HG03432 (cell line): ENCODE data around the gene GBF1.
"Not testable (repeated sequence)": the region's sequence is repeated elsewhere in the genome, so short reads cannot be mapped to it uniquely, and the experiment has no call there.

Experiments
- ATAC-seq: cut with Tn5 transposase; IDR thresholded peaks from one replicate; pipeline ENCODE4 v1.9.1; 2021; ENCODE audit warnings: mild to moderate bottlenecking, moderate library complexity; ENCODE audit not compliant: unreplicated experiment

Gene GBF1

DNA sequence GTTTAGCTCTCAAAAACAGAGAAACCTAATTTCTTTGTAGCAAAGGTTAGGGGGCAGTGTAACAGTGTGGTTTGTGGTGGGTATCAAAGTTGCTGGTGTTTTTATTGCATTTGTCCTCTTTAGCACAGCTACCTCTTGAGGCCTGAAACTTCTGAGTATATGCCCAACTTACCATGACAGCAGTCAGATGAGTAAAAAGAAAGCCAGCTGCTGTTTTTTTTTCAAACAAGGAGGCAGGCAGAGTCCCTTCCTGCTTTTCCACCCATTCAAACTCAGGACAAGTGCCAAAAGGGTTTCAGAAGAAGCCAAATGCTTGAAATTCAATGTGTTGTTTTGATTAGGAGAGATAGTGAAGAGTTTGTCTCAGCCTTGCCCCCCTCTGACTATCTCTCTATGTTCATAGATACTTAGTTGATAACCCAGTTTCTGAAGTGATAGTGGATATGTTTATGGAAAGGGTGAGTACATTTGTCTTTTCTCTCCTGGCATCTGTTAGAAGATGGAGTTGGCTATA is 23.1 kb downstream of the GBF1 start:
- no peak for ATAC-seq

DNA sequence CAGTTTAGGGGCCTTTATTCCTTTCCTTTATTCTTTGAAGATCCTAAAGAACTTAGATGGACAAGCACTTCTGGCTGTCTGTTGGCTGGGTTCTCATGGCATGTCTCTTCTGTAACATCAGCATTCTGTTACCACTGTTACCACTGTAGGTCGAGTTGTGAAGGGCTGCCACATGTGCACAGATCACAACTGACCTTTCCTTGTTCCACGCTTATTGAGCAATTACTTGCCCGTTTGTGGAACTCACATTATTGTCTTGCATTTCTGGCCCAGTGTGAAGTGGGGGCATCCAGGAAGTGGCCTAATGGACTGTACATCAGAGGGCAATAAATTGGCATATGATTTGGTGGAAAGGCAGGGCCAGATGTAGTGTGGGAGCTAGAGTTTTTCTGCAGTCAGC is 23.7 kb downstream of the GBF1 start:
- no peak for ATAC-seq

DNA sequence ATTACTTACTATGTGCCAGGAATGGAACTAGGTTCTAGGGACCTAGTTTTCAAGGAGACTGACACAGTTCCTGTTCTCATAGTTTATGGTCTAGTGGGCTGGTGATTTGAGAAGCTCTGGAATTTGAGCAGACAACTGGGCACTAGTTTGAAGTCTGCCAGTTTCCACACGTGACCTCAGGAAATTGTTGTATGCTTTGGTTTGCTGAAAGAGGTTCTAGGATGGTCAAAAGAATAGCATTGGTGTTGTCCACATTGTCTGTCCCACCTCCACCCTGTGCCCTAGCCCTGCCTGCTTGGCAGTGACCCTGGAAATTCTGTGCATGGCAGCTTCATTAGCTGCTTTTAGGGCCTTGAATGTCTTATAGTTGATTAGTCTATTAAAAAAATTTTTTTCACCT is 28.7 kb downstream of the GBF1 start:
- no peak for ATAC-seq

DNA sequence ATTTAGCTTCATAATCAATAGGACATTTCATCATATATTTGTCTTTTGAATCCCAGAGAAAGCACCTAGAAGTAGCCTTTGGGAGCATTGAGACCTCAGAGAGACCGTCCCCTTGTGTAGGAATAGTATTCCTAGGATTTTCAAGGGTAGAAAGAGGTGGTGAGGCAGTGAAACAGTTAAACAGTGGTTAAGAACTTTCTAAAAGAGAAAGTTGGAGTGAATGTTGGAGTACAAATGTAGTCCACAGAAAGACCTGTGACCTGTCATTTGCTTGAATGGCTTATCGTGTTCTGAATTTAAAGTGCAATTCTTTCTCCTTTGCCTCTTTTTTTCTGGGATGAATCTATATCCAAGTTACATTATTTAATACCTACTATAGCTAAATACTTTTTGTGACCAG is 30.0 kb downstream of the GBF1 start:
- no peak for ATAC-seq

DNA sequence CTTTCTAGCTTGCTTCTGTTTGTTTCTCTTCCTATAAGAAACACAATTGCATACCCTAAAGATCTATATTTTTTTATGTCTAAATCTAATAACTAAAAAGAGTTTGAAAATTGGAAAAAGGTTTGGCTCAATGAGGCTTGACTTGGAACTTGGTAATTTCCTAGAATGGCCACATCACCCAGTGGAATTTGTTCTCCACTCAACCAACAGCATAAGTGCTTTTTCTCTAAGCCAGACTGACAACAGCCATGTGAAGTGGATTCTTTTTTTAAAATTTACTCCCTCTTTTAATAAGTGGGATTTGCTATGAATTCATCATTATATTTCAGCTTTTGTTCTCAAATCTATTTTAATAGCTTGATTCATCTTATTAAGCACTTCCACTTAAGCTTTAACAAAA is 33.8 kb downstream of the GBF1 start:
- no peak for ATAC-seq

DNA sequence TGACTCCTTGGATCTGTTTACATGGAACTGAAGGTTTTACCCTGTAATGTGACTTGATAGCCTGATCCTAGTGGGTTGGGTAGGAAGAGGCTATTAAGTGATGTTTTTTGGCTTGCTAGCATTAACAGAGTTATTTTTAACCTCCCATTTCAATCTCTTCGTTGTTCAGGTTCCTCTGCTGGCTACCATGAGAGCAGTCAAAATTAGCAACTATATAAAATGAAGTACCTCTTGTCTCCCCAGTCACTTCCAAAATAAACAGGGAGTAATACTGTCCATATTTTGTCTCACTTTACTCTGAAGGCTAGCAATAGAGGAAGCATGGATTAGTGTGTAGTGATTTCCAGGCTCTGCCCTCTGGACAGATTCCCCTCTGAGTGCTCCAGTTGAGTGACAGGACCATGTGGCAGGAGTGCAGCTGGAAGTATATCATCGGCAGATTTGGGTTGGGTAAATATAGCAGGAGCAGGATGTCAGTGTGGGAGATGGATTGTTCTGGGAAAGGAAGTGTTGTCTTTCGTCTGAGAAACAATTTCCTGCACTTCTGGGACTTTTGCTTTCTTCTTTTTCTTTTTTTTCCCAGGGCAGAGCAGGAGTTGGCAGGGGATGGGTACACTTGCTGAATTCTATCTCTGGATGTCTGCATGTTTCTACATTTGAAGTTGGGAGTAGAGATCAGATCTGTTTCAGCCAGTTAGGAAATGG is 35.2 kb downstream of the GBF1 start:
- ATAC-seq = no peak

DNA sequence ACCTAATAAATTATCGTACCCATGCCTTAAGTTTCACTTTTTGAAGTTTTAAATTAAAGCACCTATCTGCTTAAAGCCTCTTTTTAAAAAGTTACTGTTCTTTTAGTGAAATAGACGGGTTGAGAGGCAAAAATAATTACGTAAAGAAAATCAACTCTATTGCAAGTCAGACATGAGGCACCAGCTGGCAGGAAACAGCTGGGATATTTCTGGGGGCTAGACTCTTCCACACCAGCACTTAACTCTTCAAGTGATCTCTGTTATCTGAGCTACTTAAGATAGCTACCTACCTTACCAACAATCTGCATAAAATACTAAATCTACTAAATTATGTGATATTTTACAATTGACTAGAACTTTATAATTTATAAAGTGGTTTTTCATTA is 35.8 kb downstream of the GBF1 start:
- no peak for ATAC-seq

DNA sequence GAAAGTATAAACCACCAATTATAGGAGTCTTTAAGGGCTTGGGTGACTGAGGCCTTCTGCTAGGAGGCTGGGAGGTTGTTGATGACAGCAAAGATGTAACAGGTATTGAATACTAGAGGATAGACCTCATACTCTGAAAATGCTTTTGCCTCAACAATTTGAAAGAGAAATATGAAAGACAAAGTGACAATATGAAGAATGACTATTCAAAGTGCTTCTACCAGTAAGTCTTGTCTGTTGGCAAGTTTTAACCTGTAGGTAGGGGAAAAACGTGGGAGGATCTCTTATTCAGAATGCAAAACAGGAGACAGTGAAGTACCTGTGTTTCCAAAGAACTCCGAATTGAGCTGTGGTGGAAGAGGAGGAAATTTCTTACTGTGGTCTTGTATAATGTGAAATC is 38.2 kb downstream of the GBF1 start:
- no peak for ATAC-seq

DNA sequence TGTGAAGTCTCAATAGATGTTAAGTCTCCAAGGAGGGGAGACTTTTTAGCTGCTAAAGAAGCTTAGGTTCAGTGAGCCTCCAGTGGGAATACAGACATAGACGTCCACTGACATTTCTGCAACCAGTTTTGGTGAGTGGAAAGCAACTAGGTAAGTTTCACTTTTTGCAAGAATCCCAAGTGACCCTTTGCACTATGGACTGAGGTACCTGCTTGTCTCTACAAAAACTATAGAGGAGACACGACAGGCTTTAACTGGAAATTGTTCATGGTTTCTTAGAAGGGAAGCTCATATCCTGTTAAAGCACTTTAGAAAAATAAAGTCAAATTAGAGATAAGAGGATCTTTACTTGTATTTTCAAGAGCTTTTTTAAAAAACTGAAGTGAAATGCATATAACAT is 38.6 kb downstream of the GBF1 start:
- no peak for ATAC-seq

DNA sequence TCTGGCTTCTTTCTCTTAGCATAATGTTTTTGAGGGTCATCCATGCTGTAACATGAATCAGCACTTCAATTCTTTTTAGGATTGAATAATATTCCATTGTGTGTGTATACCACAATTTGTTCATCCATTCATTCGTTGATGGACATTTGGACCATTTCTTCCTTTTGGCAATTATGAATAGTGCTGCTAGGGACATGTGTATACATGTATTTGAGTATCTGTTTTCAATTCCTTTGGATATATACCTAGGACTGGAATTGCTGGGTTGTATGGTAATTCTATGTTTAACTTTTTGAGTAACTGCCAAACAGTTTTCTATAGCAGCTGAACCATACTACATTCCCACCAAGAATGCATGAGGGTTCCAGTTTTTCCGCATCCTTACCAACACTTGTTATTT is 39.2 kb downstream of the GBF1 start:
- no peak for ATAC-seq

DNA sequence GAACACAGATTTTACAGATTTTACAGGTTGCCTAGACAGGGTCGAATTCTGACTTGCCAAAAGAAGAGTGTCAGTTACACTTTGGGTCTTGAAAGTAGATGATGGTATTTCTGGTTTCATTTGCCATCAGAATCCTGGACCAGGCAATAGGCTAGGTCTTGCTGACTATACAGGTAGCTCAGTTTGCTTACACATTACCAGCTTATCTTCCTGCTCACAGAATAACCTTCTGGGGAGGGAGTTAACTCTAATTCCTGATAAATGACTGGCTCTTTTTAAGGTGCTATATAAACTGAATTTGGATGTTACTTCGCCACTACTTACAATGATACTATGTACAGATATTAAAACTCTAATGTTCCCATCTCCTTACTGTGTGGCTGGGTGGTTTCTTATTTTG is 39.8 kb downstream of the GBF1 start:
- ATAC-seq = no peak

DNA sequence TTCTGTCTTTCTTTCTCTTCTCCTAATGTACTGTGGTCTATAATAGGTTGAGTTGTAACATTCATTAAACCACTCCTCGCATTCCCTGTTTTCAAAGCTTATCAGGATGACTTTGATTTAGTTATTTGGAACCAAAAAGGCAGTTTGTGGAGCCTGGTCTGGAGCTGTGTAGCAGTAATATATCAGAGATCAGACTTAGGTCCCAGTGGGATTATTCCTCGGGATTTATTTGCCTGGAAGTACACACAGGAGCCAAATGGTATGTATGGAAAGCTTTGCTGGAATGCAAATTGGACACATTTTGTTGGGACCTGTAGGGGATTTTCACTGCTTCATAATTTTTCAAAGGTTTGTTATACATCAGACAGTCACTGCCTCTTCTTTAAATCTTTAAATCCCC is 40.9 kb downstream of the GBF1 start:
- no peak for ATAC-seq

DNA sequence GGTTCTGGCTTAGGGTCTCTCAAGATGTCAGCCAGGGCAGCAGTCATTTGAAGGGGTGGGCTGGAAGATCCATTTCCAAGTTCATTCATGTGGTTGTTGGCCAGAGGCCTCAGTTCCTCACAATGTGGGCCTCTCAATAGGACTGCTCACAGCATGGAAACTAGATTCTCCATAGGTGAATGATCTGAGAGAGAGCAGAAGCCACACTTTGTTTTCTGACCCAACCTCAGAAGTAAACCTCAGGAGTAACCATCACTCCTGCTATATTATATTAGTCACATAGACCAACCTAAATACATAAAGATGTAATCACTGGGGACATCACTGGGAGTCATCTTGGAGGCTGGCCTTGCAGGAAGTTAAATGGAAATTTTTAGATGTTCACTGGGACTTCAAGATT is 42.2 kb downstream of the GBF1 start:
- ATAC-seq = no peak

DNA sequence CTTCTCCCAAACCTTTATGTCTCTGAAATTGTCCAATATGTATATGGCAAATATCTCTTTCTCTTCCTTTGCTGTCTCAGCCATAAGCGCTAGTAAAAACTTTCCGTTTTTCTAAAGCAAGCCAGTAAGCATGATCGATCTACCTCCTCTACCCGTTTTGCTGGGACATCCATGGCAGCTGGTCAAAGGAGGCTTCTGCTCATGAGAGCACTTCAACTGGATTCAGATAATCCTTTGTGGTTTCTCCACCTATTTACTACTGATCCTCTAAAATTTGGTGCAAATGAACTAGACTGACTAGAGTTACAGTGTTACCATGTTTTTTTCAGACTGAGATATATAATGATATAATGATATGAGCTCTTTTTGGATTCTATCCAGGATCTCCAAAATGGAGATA is 42.7 kb downstream of the GBF1 start:
- ATAC-seq = no peak

DNA sequence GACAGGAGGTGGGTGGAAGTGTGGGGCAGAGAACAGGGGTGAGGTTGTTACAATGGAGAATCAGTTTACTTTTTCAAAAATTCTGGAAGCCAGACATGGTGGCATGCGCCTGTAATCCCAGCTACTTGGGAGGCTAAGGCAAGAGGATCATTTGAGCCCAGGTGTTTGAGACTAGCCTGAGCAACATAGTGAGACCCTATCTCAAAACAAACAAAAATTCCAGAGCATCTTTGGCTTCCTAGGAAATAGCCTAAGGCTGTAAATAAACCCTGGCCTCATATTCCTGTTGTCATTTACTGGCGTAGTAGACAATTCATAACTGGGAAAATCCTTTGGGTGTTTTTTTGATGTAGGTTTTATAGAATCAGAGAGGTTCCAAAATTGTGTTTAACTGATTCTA is 44.0 kb downstream of the GBF1 start:
- no peak for ATAC-seq

DNA sequence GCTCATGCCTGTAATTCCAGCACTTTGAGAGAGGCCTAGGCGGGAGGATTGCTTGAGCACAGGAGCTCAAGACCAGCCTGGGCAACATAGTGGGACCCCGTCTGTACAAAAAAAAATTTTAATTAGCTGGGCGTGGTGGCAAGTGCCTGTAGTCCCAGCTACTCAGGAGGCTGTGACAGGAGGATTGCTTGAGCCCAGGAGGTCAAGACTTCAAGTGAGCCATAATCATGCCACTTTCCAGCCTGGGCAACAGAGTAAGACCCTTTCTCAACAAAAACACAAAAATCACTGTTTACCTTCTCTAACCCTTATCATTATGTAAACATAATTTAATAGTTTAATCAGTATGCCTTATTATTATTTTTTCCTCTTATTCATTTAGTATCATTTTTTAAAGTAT is 44.5 kb downstream of the GBF1 start:
- no peak for ATAC-seq

DNA sequence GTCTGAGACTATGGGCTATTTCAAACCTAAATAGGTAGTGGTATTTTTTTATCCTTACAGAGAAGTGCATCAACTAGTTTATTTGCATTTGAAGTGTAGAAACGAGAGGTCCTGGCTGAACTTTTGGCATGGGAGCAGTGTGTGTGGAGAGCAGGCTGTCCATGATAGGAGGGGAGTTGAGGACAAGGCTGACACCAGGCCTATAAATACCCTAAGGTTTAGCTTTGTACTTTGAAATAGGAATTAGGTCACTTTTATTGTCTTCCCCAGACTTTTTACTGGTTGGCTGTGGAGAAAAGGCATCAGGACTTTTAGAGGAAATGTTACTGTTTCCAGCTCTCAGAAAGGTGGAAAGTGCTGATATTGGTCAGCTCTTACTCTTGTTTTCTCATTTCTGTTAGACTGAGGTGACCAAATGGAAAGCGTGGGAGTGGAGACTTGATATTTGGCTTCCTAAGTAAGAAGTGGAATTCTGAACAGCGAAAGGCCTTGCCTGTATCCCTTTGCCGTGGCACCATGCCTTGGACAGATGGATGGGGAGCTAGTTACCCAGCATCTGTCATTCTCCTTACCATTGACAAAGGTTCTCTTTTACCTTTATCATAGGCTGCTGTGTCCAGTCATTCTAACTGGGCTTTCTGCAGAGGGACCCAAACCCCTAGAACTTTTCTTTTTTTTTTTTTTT is 46.0 kb downstream of the GBF1 start:
- ATAC-seq = no peak

DNA sequence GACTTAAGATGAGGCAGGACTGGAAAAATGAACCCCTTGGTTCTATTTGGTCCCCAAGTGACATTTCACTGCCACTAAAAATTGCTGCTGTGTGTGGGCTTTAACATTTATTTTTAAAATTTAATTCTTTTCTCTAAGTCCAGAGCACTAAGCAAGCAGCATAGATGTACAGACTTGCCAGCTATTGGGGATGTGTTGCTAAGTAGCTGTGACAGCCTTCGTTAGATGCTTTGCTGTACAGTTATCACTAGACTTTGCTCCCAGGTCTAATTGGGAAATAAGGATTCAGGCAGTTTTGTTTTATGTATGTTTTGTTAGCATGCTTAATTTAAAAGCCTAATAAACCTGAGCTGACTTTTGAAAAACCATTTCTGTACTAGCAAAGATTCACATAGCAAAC is 51.8 kb downstream of the GBF1 start:
- no peak for ATAC-seq

DNA sequence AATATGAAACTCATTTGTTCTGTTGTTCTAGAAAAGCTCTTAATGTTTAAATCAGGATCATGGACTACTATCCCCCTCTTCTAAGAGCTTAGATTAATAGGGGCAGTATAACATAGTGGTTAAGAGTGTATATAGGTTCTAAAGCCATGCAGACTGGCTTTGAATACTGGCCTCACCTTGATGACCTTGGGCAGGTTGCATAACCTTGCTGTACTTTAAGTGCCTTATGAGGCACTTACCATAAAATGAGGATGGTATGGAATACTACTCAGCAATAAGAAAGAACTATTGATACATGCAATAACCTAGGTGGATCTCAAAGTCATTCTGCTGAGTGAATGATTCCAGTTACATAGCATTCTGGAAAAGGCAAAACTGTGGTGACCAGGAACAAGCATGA is 53.6 kb downstream of the GBF1 start:
- no peak for ATAC-seq

DNA sequence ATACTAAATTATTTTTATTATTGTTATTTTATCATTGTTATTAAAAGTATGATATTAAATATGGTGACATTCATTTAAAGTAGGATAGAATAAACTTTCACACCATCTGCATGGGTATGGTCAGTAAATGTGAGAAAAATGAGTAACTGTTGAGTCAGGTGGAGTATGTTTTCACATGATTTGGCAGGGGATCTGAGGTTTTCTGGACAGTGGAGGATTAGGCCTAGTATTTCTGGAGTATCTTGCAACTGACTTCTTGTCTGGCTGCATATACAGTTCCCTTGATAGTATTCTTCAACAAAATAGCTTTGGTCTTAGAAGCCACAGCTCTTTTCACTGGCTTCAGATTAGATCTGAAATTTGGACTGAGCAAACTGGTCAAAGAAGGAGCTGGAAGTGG is 54.5 kb downstream of the GBF1 start:
- ATAC-seq = no peak

DNA sequence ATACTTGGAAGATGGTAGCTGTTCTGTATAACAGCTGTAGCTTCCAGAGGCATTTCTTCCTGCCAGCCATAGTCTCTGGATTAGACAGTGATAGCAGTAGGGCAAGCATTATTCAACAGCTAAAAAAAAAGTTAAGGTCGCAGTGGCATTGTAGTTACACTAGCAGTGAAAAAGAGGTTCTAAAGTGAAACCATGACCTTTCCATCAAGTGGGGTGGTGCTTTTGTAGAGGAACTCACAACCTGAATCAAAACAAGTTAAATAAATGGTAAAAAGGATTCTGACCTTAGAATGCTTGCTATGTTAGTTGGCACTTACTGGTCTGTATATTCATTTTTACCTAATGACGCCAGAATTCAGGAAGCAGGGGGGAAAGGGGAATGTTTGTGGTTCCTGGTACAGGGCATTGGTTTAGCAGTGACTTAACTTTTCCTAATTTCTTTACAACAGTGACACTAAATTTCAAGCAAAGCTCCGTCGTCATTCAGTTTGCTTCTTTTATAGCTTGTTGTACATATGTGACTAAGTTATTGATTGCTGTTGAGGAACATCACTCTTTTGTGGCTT is 55.0 kb downstream of the GBF1 start:
- ATAC-seq = no peak

DNA sequence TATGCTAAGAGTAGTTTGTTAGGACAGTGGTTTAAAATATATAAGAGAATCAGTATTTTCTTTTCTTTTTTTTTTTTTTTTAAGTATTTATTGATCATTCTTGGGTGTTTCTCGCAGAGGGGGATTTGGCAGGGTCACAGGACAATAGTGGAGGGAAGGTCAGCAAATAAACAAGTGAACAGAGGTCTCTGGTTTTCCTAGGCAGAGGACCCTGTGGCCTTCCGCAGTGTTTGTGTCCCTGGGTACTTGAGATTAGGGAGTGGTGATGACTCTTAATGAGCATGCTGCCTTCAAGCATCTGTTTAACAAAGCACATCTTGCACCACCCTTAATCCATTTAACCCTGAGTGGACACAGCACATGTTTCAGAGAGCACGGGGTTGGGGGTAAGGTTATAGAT is 55.6 kb downstream of the GBF1 start:
- ATAC-seq = not testable (repeated sequence)
